Neural cell (in vitro differentiated cells): ENCODE results near the gene SCN4B. TPM values are rescaled to one million over a fixed set of nuclear protein-coding genes. Genes with fewer than 3 reads are reported as not detected.

Source experiments
- H2AFZ ChIP-seq: fragments of 200-600, 300-800 bp; sonication (generic), shearing (Covaris generic); 2 replicates; pipeline ENCODE4 v1.6.0; 2014; ENCODE audit warnings: low read depth, mild to moderate bottlenecking, antibody characterized with exemption, low read length, moderate library complexity
- H3F3A ChIP-seq: fragments of 200-600 bp; shearing (Covaris generic); 2 replicates; pipeline ENCODE4 v1.6.1; 2016; ENCODE audit warnings: mild to moderate bottlenecking, moderate library complexity, mixed read lengths, antibody characterized with exemption, low read length; ENCODE audit not compliant: insufficient read depth, poor library complexity, severe bottlenecking
- H3K27ac ChIP-seq: fragments of 200-600, 300-800 bp; sonication (generic), shearing (Covaris generic); 2 replicates; pipeline ENCODE4 v1.5.1; 2014; ENCODE audit warnings: mild to moderate bottlenecking, low read length, moderate library complexity
- H3K27me3 ChIP-seq: fragments of 300-800, 200-600 bp; sonication (generic), shearing (Covaris generic); 2 replicates; pipeline ENCODE4 v1.6.0; 2014; ENCODE audit warnings: mild to moderate bottlenecking, low read depth, low read length, moderate library complexity; ENCODE audit not compliant: insufficient read depth
- H3K36me3 ChIP-seq: fragments of 300-800, 200-600 bp; sonication (generic), shearing (Covaris generic); 2 replicates; pipeline ENCODE4 v1.5.1; 2014; ENCODE audit warnings: mild to moderate bottlenecking, antibody characterized with exemption, low read length, moderate library complexity; ENCODE audit not compliant: insufficient read depth
- H3K4me2 ChIP-seq: fragments of 300-800, 200-600 bp; sonication (generic), shearing (Covaris generic); 2 replicates; pipeline ENCODE4 v1.6.0; 2014; ENCODE audit warnings: mild to moderate bottlenecking, low read length
- H3K4me3 ChIP-seq: fragments of 300-800, 200-600 bp; sonication (generic), shearing (Covaris generic); 2 replicates; pipeline ENCODE4 v1.5.1; 2014; ENCODE audit warnings: mild to moderate bottlenecking, low read length, moderate library complexity
- H3K79me2 ChIP-seq: fragments of 200-600 bp; shearing (Covaris generic); replicated peaks from 2 replicates; pipeline ENCODE4 v1.6.0; 2014; ENCODE audit warnings: mild to moderate bottlenecking, low read length, moderate library complexity; ENCODE audit not compliant: insufficient read depth
- H3K9ac ChIP-seq: fragments of 300-800, 200-600 bp; sonication (generic), shearing (Covaris generic); 2 replicates; pipeline ENCODE4 v1.6.1; 2016; ENCODE audit warnings: mild to moderate bottlenecking, low read length, mixed read lengths
- H3K9me2 ChIP-seq: fragments of 200-600 bp; shearing (Covaris generic); 2 replicates; pipeline ENCODE4 v1.6.1; 2016; ENCODE audit warnings: mild to moderate bottlenecking, low read length, mixed read lengths; ENCODE audit not compliant: insufficient read depth
- H3K9me3 ChIP-seq: fragments of 200-600, 300-800 bp; sonication (generic), shearing (Covaris generic); 2 replicates; pipeline ENCODE4 v1.6.1; 2016; ENCODE audit warnings: mild to moderate bottlenecking, mixed run types, low read length, moderate library complexity, mixed read lengths
- H4K20me1 ChIP-seq: fragments of 200-600 bp; shearing (Covaris generic); 2 replicates; pipeline ENCODE4 v1.6.1; 2016; ENCODE audit warnings: mild to moderate bottlenecking, mixed run types; ENCODE audit not compliant: insufficient read depth
- CTCF ChIP-seq: fragments of 450-650 bp; IDR thresholded peaks from 2 replicates; pipeline ENCODE4 v1.5.1; 2014; ENCODE audit warnings: antibody characterized with exemption, mild to moderate bottlenecking, moderate library complexity; ENCODE audit not compliant: poor library complexity, severe bottlenecking
- REST ChIP-seq: IDR thresholded peaks from 2 replicates; pipeline ENCODE4 v1.6.1; 2012; ENCODE audit warnings: borderline replicate concordance
- TAF1 ChIP-seq: IDR thresholded peaks from 2 replicates; pipeline ENCODE4 v1.6.1; 2012; ENCODE audit warnings: low read depth
- polyA plus RNA-seq: library from polyadenylated mRNA; depleted of rRNA; stranded (reverse); fragments of >200 nt; gene quantifications from 2 replicates; pipeline ENCODE4 v1.2.3, GENCODE V29; 2014

SCN4B gene
- polyA plus RNA-seq, 1 donor from 2014 or later = 0.61 TPM

DNA sequence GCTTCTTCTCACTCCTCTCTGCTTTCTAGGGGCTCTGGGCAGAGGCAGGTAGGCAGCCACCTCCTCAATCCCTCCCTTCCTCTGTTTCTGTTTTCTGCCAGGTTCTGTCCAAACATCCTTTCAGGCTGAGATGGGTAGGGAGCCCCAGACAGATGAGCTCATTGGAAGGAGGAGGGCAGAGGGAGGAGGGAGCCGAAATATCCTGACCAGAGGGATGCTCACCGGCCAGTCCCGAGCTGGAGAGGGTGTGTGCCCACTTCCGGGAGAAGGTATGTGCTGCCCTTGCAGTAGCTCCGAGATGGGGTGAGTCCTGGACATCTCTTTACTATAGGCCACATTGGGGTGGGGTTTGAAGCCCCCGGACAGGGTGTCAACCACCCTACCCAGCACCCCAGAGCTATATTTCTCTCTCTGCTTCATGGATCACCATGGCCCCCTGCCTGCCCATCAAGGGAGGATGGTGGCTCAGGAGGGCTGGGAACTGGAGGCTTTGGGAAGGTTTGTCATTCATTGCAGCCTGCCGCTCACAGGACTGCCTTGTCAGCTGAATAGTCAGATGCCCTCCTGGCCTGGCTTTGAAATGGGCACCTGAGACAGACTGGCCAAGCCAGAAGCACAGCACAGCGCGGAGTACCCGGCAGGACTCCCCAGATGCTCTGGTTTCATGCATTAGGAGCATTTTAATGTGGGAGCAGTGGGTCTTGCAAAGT lies 4.7 kb upstream of the SCN4B start:
- no peak for TF ChIP-seq TAF1
- no peaks in the 10 kb centered on the region for H4K20me1 ChIP-seq
- no peak overlapping the region for H2AFZ ChIP-seq
- H3K27ac ChIP-seq = no peak overlapping the region
- H3K9me2 ChIP-seq = no peaks in the 10 kb centered on the region
- H3F3A ChIP-seq = no peaks in the 10 kb centered on the region
- no peak overlapping the region for H3K4me2 ChIP-seq
- H3K27me3 ChIP-seq = peaks cover 64% of the 10 kb centered on the region
- no peaks in the 10 kb centered on the region for H3K36me3 ChIP-seq
- H3K9me3 ChIP-seq = no peaks in the 10 kb centered on the region
- H3K79me2 ChIP-seq = no peaks in the 10 kb centered on the region
- H3K4me3 ChIP-seq = no peak overlapping the region
- H3K9ac ChIP-seq = no peak overlapping the region

DNA sequence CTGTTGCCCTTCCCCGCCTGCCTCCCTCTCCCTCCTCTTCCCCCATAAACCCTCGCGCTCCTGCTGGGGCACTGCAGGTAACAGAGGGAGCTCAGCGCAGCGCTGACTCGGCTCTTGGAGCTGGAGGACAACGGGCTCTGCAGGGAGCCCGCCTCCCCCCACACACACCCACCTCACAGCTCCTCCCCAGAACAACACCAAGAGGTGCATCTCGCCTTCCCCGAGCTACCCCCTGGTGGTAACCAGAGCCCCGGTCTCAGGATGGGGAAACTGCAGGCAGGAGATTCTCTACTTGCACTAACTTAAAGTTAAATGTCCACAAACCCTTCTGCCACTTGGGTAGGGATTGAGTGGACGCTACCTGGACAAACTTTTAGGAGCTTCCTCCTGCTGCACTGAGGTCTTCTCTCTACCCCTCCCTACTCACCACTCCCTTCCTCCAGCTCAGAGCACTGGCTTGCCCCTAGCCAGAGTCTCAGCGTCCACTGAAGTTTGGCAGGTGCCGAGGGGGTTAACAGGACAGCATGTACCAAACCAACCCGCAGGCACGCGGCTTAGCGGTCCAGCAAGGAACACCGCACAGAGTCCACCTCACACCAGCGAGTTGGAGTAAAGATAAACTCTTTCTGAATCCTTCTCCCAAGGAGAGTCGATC lies 4.0 kb upstream of the SCN4B start:
- Histone ChIP-seq H3K27me3 (peaks cover 71% of the 10 kb centered on the region), H3K4me2 (no peak overlapping the region), H3F3A (no peaks in the 10 kb centered on the region)

More for the DNA sequence above, 4.0 kb upstream of the SCN4B start:
- H3K36me3 ChIP-seq = no peaks in the 10 kb centered on the region
- H4K20me1 ChIP-seq = no peaks in the 10 kb centered on the region
- TF ChIP-seq REST (no peak), CTCF (peak; percentile 12), TAF1 (no peak)
- H3K9ac ChIP-seq = no peak overlapping the region
- H3K9me3 ChIP-seq = no peaks in the 10 kb centered on the region
- no peaks in the 10 kb centered on the region for H3K9me2 ChIP-seq
- H3K79me2 ChIP-seq = no peaks in the 10 kb centered on the region
- H3K4me3 ChIP-seq = no peak overlapping the region
- H3K27ac ChIP-seq = no peak overlapping the region
- H2AFZ ChIP-seq = no peak overlapping the region
